ENCODE data around the gene CHSY1.
A peak's percentile ranks its signal among the peaks of the same experiment; 100 is the strongest.

CHSY1 gene

DNA sequence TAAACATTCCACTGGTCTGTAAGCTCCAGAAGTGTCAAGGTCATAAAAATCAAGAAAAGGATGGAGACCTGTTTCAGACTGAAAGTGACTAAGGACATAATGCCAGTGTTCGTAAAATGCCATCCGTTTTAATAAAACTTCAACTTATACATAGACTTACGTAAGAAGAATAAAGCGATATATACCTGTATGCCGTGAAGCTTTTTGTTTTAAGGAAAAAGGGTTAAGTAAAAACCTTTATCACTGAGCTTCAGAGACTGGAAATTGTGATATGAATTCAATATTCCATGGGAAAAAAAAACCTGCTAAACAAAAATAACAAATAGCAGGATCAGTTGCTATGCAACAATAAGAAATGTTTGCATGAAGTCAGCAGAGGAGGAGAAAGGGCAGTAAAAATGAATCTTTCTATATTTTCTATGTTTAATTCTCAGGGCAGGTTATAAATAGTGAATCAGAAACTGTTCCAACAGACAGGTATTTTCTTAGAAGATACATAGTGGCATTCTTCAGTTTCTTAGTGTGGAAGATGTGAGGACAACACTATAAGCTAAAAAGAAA is 42.5 kb downstream of the CHSY1 start:
- ATAC-seq (ENCODE audit: low read depth) (no peak), DNase-seq (ENCODE audit: low spot score) (no peak)
- H3K9me3 ChIP-seq (ENCODE audit: severe bottlenecking) = no peaks in the 10 kb centered on the region
- TF ChIP-seq, protein P1, sequence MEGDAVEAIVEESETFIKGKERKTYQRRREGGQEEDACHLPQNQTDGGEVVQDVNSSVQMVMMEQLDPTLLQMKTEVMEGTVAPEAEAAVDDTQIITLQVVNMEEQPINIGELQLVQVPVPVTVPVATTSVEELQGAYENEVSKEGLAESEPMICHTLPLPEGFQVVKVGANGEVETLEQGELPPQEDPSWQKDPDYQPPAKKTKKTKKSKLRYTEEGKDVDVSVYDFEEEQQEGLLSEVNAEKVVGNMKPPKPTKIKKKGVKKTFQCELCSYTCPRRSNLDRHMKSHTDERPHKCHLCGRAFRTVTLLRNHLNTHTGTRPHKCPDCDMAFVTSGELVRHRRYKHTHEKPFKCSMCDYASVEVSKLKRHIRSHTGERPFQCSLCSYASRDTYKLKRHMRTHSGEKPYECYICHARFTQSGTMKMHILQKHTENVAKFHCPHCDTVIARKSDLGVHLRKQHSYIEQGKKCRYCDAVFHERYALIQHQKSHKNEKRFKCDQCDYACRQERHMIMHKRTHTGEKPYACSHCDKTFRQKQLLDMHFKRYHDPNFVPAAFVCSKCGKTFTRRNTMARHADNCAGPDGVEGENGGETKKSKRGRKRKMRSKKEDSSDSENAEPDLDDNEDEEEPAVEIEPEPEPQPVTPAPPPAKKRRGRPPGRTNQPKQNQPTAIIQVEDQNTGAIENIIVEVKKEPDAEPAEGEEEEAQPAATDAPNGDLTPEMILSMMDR (IDR thresholded peaks at IDR 0.05; ENCODE audit: poor library complexity, severe bottlenecking) = no peak
- no peaks in the 10 kb centered on the region for H3K27me3 ChIP-seq (ENCODE audit: insufficient read depth, poor library complexity, severe bottlenecking)
- H3K4me3 ChIP-seq (ENCODE audit: severe bottlenecking) = no peak overlapping the region
- H3K36me3 ChIP-seq (ENCODE audit: low read depth) = peaks cover 16% of the 10 kb centered on the region
- peaks cover 60% of the 10 kb centered on the region for H3K4me1 ChIP-seq (ENCODE audit: insufficient read depth, poor library complexity, severe bottlenecking)
- H3K27ac ChIP-seq (ENCODE audit: poor library complexity, severe bottlenecking) = peak overlapping the region; percentile 66

DNA sequence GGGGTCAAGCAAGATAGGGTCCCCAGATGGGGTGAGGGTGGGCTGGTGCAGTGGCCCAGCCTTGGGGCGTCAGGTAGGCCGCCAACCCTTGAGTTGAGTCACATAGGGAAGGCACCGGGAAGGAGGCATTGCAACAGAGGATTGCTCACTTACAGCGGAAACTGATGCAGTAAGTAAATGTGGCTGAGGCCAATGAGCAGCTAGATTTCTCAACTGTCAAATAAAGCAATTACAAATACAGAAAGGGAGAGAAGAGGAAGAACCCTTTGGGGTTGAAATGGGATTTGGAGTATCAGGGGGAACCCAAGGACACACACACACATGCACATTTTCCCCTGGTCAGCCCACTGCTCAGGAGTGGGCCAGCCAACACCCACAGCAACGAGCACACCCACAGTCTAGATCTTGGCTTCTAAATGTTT is 44.0 kb downstream of the CHSY1 start:
- peaks cover 58% of the 10 kb centered on the region for H3K4me1 ChIP-seq (ENCODE audit: insufficient read depth, poor library complexity, severe bottlenecking)
- peak overlapping the region; percentile 66 for H3K27ac ChIP-seq (ENCODE audit: poor library complexity, severe bottlenecking)
- no peaks in the 10 kb centered on the region for H3K27me3 ChIP-seq (ENCODE audit: insufficient read depth, poor library complexity, severe bottlenecking)
- no peak overlapping the region for H3K4me3 ChIP-seq (ENCODE audit: severe bottlenecking)
- DNase-seq (ENCODE audit: low spot score) (peak; percentile 88), ATAC-seq (ENCODE audit: low read depth) (peak; percentile 98)
- no peaks in the 10 kb centered on the region for H3K9me3 ChIP-seq (ENCODE audit: severe bottlenecking)
- H3K36me3 ChIP-seq (ENCODE audit: low read depth) = peaks cover 16% of the 10 kb centered on the region
- TF ChIP-seq, protein P1 (IDR thresholded peaks at IDR 0.05; ENCODE audit: poor library complexity, severe bottlenecking) = no peak

DNA sequence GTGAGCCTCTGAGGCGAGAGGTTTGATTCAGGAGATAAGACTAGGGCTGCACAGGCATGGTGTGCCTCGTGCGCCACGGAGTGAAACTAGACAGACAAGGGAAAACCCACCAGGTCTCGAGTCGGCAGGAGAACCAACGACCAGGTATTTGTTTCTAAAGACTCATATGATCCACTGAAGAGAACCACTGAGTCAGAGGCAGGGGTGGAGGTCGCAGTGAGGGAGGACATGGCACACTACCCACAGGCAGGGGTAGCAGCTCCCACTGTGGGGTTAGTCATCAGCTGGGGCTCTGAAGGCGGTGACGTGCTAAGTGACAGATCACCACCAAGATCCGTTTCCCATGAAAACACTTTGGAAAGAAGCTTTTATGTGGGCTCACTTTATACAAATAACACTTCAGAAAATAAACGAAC is 45.7 kb downstream of the CHSY1 start:
- TF ChIP-seq, protein P1 (IDR thresholded peaks at IDR 0.05; ENCODE audit: poor library complexity, severe bottlenecking) = no peak
- Histone ChIP-seq H3K27me3 (ENCODE audit: insufficient read depth, poor library complexity, severe bottlenecking) (no peaks in the 10 kb centered on the region), H3K4me3 (ENCODE audit: severe bottlenecking) (no peak overlapping the region), H3K27ac (ENCODE audit: poor library complexity, severe bottlenecking) (peak overlapping the region; percentile 66), H3K4me1 (ENCODE audit: insufficient read depth, poor library complexity, severe bottlenecking) (peaks cover 52% of the 10 kb centered on the region), H3K9me3 (ENCODE audit: severe bottlenecking) (no peaks in the 10 kb centered on the region), H3K36me3 (ENCODE audit: low read depth) (peaks cover 16% of the 10 kb centered on the region)
- ATAC-seq (ENCODE audit: low read depth) (no peak), DNase-seq (ENCODE audit: low spot score) (no peak)

DNA sequence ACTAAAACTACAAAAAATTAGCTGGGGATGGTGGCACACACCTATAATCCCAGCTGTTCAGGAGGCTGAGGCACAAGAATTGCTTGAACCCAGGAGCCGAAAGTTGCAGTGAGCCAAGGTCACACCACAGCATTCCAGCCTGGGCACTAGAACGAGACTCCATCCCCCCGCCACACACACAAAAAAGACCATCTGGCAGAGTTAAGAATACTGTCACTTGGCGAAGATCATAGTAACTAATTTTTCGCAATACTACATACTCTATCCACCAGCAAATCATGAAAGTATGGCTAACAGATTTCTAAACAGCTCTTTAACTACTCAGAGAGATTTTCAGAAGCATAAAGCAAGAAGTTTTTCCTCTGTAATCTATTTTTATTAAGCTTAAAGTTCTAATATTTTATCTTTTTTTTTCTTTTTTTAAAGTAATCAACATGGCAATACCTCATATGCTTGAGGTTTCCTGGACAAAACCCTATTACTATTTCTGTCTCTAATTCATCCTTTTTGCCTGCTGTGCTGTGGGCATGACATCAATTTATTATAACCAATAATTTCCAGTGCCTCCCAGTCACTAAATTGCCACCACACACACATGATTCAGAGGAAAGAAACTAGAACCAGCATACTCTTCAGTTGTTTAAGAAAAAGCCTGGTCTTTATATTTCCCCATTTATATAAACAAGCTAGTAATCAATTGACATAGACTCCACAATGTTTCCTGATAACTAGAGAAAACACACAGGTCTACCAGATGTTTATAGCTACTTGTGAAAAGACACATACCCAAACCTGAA is 46.9 kb downstream of the CHSY1 start:
- H3K9me3 ChIP-seq (ENCODE audit: severe bottlenecking) = no peaks in the 10 kb centered on the region
- no peak overlapping the region for H3K27ac ChIP-seq (ENCODE audit: poor library complexity, severe bottlenecking)
- DNase-seq (ENCODE audit: low spot score) (no peak), ATAC-seq (ENCODE audit: low read depth) (no peak)
- peaks cover 16% of the 10 kb centered on the region for H3K36me3 ChIP-seq (ENCODE audit: low read depth)
- peaks cover 47% of the 10 kb centered on the region for H3K4me1 ChIP-seq (ENCODE audit: insufficient read depth, poor library complexity, severe bottlenecking)
- TF ChIP-seq, protein P1 (IDR thresholded peaks at IDR 0.05; ENCODE audit: poor library complexity, severe bottlenecking) = no peak
- H3K27me3 ChIP-seq (ENCODE audit: insufficient read depth, poor library complexity, severe bottlenecking) = no peaks in the 10 kb centered on the region
- no peak overlapping the region for H3K4me3 ChIP-seq (ENCODE audit: severe bottlenecking)
